Astrocyte (in vitro differentiated cells and primary cell): ENCODE measurements around the gene BORCS6.

Experiments
- EZH2 ChIP-seq: IDR thresholded peaks from 2 replicates; pipeline ENCODE4 v1.6.1; 2012; ENCODE audit warnings: mild to moderate bottlenecking, low read length, inconsistent platforms; ENCODE audit not compliant: insufficient read depth
- TF ChIP-seq, protein P1 (sequence below): IDR thresholded peaks from 2 replicates; pipeline ENCODE4 v1.5.1; 2011; ENCODE audit warnings: low read depth, mild to moderate bottlenecking, inconsistent platforms, low read length, moderate library complexity; ENCODE audit not compliant: insufficient read depth

DNA sequence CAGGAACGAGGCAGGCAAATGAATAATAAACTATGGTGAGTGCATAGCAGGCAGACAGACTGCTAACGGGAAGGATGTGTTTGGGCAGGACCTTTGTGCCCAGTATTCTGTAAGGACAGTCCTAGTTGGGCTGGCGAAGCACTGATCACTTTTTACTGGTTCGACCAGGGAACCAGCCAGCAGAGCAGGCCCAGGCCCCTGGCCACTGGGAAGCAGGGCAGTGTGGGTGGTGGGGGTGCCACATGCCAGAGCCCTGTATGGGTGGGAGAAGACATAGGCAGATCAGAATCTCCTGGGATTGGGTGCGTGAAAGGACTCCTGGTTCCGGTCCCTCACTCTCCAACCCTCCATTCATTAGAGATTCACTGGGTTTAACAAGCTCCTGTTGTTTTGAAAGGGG is 23.2 kb downstream of the BORCS6 start:
- no peak for TF ChIP-seq EZH2
- TF ChIP-seq, protein P1, sequence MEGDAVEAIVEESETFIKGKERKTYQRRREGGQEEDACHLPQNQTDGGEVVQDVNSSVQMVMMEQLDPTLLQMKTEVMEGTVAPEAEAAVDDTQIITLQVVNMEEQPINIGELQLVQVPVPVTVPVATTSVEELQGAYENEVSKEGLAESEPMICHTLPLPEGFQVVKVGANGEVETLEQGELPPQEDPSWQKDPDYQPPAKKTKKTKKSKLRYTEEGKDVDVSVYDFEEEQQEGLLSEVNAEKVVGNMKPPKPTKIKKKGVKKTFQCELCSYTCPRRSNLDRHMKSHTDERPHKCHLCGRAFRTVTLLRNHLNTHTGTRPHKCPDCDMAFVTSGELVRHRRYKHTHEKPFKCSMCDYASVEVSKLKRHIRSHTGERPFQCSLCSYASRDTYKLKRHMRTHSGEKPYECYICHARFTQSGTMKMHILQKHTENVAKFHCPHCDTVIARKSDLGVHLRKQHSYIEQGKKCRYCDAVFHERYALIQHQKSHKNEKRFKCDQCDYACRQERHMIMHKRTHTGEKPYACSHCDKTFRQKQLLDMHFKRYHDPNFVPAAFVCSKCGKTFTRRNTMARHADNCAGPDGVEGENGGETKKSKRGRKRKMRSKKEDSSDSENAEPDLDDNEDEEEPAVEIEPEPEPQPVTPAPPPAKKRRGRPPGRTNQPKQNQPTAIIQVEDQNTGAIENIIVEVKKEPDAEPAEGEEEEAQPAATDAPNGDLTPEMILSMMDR: no peak
